Right cardiac atrium (tissue), 5 donors: Measurements from ENCODE around the gene ATP2B2. TPM values are rescaled to one million over a fixed set of nuclear protein-coding genes. Genes with fewer than 3 reads are reported as not detected.

Experiments used
- ATAC-seq, 2 donors: fragments of 200-7000 bp; cut with Tn5 transposase; one replicate each; pipeline versions ENCODE4 v1.8.0 to v1.9.1; 2020; ENCODE audit warnings: moderate library complexity in 2 of 2, mild to moderate bottlenecking in 1 of 2
- DNase-seq, 3 donors: peaks; one replicate each; pipeline ENCODE4 v3.0.0-alpha.2; 2020
- H3K27ac ChIP-seq: one replicate; pipeline ENCODE4 v1.5.1; 2013; ENCODE audit warnings: mild to moderate bottlenecking, low read length, control low read depth, moderate library complexity
- H3K27me3 ChIP-seq: one replicate; pipeline ENCODE4 v1.6.1; 2013; ENCODE audit not compliant: control insufficient read depth, insufficient read depth
- H3K4me1 ChIP-seq: one replicate; pipeline ENCODE4 v1.6.1; 2013; ENCODE audit warnings: low read length; ENCODE audit not compliant: control insufficient read depth, insufficient read depth
- H3K4me3 ChIP-seq: one replicate; pipeline ENCODE4 v1.5.1; 2013; ENCODE audit warnings: low read length, control low read depth
- H3K9me3 ChIP-seq: one replicate; pipeline ENCODE4 v1.6.1; 2013; ENCODE audit warnings: low read length; ENCODE audit not compliant: control insufficient read depth
- WGBS: extraction: QIAGEN DNeasy Blood & Tissue Kit; methylation state at CpG from one replicate; pipeline ENCODE4 v1.1.7; 2013; 5-methylcytosine and 5-hydroxymethylcytosine counted together
- intact Hi-C, 4 donors: fragments of 100-400 bp; cut with DNase I; formaldehyde crosslinking; loops; one replicate each; pipeline versions ENCODE4 v1.11.0 to v1.14.0; 2022 to 2023
- polyA plus RNA-seq: library from polyadenylated mRNA; stranded (reverse); fragments of 200-250 nt; gene quantifications from one replicate; pipeline ENCODE4 v1.2.3, GENCODE V29; 2013
- total RNA-seq, 4 donors: library from RNA; stranded (reverse); fragmentation: NEBNext Ultra II Directional; extraction: Animal tissue kit (Norgen Biotek cat#: 25700); gene quantifications; one replicate each; pipeline ENCODE4 v1.2.1, GENCODE V29; 2021
- donor health status: healthy with polysubstance abuse.
- donor health status: DM: no; HTN: yes; CAD: no.
- donor health status: DM: no; HTN: no; CAD: no.
- donor health status: DM: no; HTN: yes; CAD: no; lungs with severe emphysema.
- donor health status: DM: yes; HTN: yes; CAD: no.

ATP2B2 gene
- total and polyA plus RNA-seq, 5 donors, result 0.14 to 0.36 (median 0.20) TPM

- H3K9me3 ChIP-seq, result no peaks in the 10 kb centered on the region
- 88% methylated on average over 11 of the region's 11 CpGs for WGBS
- no peak overlapping the region for H3K27ac ChIP-seq
- no peaks in the 10 kb centered on the region for H3K4me1 ChIP-seq
- intact Hi-C loops, result no loop called here
- no peaks in the 10 kb centered on the region for H3K27me3 ChIP-seq
- H3K4me3 ChIP-seq, result no peak overlapping the region
- no peak for ATAC-seq
- DNase-seq, result no peak
Measured at GRCh38 chr3:10336761-10337160, 168.6 kb downstream of the ATP2B2 start.

- Histone ChIP-seq H3K27me3 (no peaks in the 10 kb centered on the region), H3K27ac (no peak overlapping the region), H3K9me3 (no peaks in the 10 kb centered on the region), H3K4me1 (no peaks in the 10 kb centered on the region), H3K4me3 (no peak overlapping the region)
- ATAC-seq (no peak), DNase-seq (no peak)
- intact Hi-C loops, result no loop called here
- WGBS, result 85% methylated on average over 29 of the region's 29 CpGs
Measured at GRCh38 chr3:10335871-10336622, 169.3 kb downstream of the ATP2B2 start.

- intact Hi-C loops, result no loop called here
- Histone ChIP-seq H3K4me1 (no peaks in the 10 kb centered on the region), H3K4me3 (no peak overlapping the region), H3K27ac (no peak overlapping the region), H3K27me3 (no peaks in the 10 kb centered on the region), H3K9me3 (no peaks in the 10 kb centered on the region)
- ATAC-seq (no peak), DNase-seq (no peak)
- 71% methylated on average over 4 of the region's 4 CpGs for WGBS
Measured at GRCh38 chr3:10335190-10335738, 170.1 kb downstream of the ATP2B2 start.

- H3K27ac ChIP-seq, result no peak overlapping the region
- H3K27me3 ChIP-seq, result no peaks in the 10 kb centered on the region
- H3K4me1 ChIP-seq, result no peaks in the 10 kb centered on the region
- no peak overlapping the region for H3K4me3 ChIP-seq
- H3K9me3 ChIP-seq, result no peaks in the 10 kb centered on the region
- intact Hi-C loops, result no loop called here
- WGBS, result 49% methylated on average over 12 of the region's 12 CpGs
- ATAC-seq (no peak), DNase-seq (no peak)
Measured at GRCh38 chr3:10334459-10334858, 170.9 kb downstream of the ATP2B2 start.

GRCh38 chr3:10334042-10334441, 171.3 kb downstream of the ATP2B2 start:
- no peak overlapping the region for H3K4me3 ChIP-seq
- DNase-seq, result peak in 1 of 3 donors; percentile 41
- no peak overlapping the region for H3K27ac ChIP-seq
- intact Hi-C loops, result no loop called here
- no peaks in the 10 kb centered on the region for H3K9me3 ChIP-seq
- ATAC-seq, result no peak
- no peaks in the 10 kb centered on the region for H3K27me3 ChIP-seq
- H3K4me1 ChIP-seq, result no peaks in the 10 kb centered on the region
- 89% methylated on average over 11 of the region's 11 CpGs for WGBS

- H3K4me3 ChIP-seq, result no peak overlapping the region
- H3K27me3 ChIP-seq, result no peaks in the 10 kb centered on the region
- H3K4me1 ChIP-seq, result no peaks in the 10 kb centered on the region
- no peaks in the 10 kb centered on the region for H3K9me3 ChIP-seq
- WGBS, result 73% methylated on average over 2 of the region's 2 CpGs
- ATAC-seq (no peak), DNase-seq (no peak)
- no peak overlapping the region for H3K27ac ChIP-seq
- intact Hi-C loops, result no loop called here
Measured at GRCh38 chr3:10333349-10333650, 172.1 kb downstream of the ATP2B2 start.

GRCh38 chr3:10332481-10333348, 172.7 kb downstream of the ATP2B2 start:
- H3K4me1 ChIP-seq, result no peaks in the 10 kb centered on the region
- H3K27me3 ChIP-seq, result no peaks in the 10 kb centered on the region
- peak in 1 of 3 donors; percentile 22 for DNase-seq
- WGBS, result 86% methylated on average over 20 of the region's 20 CpGs
- intact Hi-C loops, result no loop called here
- no peak overlapping the region for H3K4me3 ChIP-seq
- H3K9me3 ChIP-seq, result no peaks in the 10 kb centered on the region
- H3K27ac ChIP-seq, result no peak overlapping the region
- no peak for ATAC-seq

GRCh38 chr3:10331320-10331719, 174.1 kb downstream of the ATP2B2 start:
- ATAC-seq (no peak), DNase-seq (no peak)
- Histone ChIP-seq H3K9me3 (no peaks in the 10 kb centered on the region), H3K4me3 (no peak overlapping the region), H3K4me1 (no peaks in the 10 kb centered on the region), H3K27me3 (no peaks in the 10 kb centered on the region), H3K27ac (no peak overlapping the region)
- 80% methylated on average over 8 of the region's 8 CpGs for WGBS
- intact Hi-C loops, result no loop called here

- H3K4me1 ChIP-seq, result no peaks in the 10 kb centered on the region
- DNase-seq (no peak), ATAC-seq (no peak)
- 68% methylated on average over 12 of the region's 12 CpGs for WGBS
- H3K4me3 ChIP-seq, result no peak overlapping the region
- no peaks in the 10 kb centered on the region for H3K27me3 ChIP-seq
- intact Hi-C loops, result no loop called here
- no peaks in the 10 kb centered on the region for H3K9me3 ChIP-seq
- H3K27ac ChIP-seq, result no peak overlapping the region
Measured at GRCh38 chr3:10330319-10330718, 175.1 kb downstream of the ATP2B2 start.

GRCh38 chr3:10329495-10330015, 175.8 kb downstream of the ATP2B2 start:
- no peak for ATAC-seq
- Histone ChIP-seq H3K27me3 (no peaks in the 10 kb centered on the region), H3K27ac (no peak overlapping the region), H3K9me3 (no peaks in the 10 kb centered on the region), H3K4me3 (no peak overlapping the region), H3K4me1 (no peaks in the 10 kb centered on the region)
- intact Hi-C loops, result no loop called here
- DNase-seq, result no peak
- WGBS, result 78% methylated on average over 14 of the region's 14 CpGs

GRCh38 chr3:10328460-10329071, 176.8 kb downstream of the ATP2B2 start:
- ATAC-seq (no peak), DNase-seq (no peak)
- Histone ChIP-seq H3K27me3 (no peaks in the 10 kb centered on the region), H3K27ac (no peak overlapping the region), H3K4me1 (no peaks in the 10 kb centered on the region), H3K4me3 (no peak overlapping the region), H3K9me3 (no peaks in the 10 kb centered on the region)
- WGBS, result 41% methylated on average over 31 of the region's 31 CpGs
- intact Hi-C loops, result no loop called here
